Measurements from ENCODE around the gene EDAR.

The EDAR gene

DNA sequence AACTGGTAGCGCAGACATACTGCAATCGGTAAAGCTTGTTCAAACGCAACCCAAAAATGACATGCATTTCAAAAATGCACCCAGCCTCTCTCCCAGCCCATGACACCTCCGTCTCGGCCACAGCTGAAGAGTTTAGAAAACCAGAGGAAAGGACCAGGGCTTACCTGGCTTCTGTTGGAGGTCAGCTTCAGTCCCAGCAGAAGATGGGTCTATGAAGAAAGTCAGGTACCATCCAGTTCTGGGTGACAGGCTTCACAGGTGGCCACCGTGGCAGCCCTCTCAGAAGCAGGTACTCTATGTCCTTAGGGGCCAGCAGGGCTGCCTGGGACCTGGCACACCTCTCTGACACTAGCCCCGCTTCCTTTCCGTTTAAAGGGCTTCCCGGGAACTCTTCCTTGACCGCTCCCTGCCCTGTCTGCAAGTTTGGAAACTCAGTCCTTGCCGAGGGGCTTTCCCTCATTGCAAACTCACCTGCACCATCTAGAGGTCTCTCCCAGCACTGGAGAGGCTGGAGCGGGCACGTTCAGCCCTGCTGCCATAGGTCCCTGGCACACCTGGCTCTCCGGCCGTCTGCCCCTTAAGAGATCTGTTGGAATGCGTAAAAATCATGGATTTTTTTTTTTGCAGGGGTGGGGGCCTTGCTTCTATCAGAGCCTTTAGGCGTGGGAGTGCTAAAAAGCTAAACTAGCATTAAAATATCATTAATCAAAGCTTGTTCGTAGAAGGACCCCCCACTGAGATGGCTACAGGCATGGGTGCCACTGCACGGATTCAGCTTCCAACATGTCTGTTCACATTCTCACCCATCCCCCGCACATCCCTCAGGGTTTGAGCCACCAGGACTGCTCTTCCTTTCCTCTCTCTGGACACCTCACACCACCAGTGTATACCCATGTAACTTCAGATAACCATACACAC lies at the start of gene EDAR:
TSS of gene EDAR (minus strand) at position 425 of the 918 bp plus-strand sequence. CDS start 58,206 bp downstream, outside the sequence.
- peak; percentile 24 for DNase-seq (ENCODE audit: low read depth)

DNA sequence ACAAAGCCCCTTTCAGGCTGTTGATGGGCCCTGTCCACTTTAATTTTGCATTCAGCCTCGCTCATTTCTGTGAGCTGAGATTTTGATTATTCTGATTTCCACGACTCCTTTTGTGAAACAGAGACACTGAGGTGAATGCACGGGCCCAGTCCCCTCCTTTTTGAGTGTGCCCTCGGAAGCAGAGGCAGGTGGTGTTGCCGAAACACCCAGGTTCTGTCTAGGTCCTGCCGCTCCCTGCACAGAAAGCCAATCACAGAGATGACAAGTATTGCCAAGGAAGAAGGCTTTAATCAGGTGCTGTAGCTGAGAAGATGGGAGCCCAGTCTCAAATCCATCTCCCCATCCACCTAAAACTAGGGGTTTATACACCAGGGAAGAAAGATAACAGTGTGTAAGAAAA lies 44.2 kb upstream of the EDAR start:
- no peak for DNase-seq (ENCODE audit: low read depth)

DNA sequence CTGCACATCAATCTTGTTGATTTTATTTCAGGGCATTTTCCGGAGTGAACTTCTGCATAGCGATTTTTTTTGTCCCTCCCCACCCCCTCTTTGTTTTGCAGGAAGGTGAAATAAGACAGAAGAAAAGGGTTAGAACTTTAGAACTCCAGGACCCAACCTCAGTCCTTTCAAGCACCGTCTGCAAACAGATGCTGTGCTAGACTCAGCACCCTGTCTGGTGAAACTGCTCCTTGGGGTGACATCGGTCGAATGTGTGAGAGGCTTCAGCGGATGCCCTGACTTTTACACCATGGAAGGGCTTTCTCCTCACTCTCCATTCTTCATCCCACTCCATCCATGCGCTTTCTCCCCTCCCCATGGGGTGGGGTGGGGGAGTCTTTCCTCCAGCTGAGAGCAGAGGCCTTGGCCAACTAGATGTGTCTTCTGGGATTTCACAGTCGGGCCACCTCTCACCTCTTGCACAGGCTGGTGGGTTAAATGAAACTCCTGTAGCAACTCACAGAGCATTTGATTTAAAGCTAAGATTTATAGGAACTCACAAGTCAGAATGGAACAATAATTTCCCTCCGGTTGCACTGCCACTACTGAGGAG lies 43.3 kb upstream of the EDAR start:
- DNase-seq (ENCODE audit: low read depth), result no peak

DNA sequence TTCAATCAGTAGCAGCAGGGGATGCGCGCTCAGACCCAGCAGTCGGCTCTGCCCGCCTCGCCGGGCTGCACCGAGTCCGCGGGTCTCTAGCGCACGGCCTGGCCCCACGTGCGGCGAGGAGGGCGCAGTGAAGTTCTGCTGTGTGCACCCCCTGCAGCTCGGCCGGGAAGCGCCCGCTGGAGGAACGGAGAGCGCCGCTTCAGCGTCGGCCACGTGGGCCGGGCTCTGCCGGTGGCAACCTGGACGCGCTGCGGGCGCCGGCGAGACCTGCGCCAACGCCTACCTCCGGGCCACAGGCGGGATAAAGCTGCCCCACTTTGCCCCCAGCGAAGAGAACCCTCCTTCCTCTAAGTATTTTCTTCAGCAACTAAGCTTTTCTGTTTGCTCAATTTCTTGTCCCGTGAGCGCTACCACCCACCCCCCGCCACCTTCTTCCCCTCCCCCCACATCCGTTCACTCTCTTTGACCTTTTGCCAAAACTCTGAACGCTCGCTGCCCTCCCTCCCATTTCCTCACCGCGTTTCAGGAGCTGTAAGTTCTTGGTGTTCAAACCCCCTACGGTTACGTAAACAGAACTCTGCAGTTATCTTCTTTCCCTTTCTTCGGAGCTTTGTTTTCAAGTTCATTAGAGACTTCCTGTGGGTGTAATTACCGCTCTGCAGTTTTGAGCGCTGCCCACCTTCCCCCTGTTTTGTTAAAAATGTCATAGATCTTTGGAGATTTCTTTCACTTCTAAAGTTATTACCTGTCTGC lies 42.6 kb upstream of the EDAR start:
- DNase-seq (ENCODE audit: low read depth), result peak; percentile 33

DNA sequence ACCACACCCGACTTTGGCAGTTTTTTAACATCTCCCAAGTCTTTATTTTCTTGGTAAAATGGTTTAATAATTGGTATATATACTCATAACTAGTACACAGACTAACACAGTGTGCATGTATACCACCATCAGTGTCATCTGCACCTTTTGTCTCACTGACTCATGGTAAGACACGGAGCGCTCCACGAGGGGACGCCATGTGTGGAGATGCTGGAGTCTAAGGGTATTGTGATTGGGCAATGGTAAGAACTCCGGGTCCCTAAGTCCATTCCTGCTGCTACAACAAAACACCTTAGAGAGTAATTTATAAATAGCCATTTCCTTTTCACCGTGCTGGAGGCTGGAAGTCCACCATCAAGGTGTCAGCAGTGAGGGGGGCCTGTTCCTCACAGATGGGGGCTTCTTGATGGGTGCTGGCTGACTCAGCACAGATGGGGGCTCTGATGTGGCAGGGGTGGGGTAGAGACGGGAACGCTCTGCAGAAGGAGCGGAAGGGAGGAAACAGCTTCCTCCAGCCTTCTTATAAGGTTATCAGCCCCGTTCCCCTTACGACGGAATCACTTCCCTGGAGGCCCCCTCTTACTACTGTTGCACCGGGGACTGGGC lies 42.0 kb upstream of the EDAR start:
- DNase-seq (ENCODE audit: low read depth), result no peak

- DNase-seq (ENCODE audit: low read depth), result peak; percentile 15
Observed at GRCh38 chr2:109029490-109030201, 40.6 kb upstream of the EDAR start.

DNA sequence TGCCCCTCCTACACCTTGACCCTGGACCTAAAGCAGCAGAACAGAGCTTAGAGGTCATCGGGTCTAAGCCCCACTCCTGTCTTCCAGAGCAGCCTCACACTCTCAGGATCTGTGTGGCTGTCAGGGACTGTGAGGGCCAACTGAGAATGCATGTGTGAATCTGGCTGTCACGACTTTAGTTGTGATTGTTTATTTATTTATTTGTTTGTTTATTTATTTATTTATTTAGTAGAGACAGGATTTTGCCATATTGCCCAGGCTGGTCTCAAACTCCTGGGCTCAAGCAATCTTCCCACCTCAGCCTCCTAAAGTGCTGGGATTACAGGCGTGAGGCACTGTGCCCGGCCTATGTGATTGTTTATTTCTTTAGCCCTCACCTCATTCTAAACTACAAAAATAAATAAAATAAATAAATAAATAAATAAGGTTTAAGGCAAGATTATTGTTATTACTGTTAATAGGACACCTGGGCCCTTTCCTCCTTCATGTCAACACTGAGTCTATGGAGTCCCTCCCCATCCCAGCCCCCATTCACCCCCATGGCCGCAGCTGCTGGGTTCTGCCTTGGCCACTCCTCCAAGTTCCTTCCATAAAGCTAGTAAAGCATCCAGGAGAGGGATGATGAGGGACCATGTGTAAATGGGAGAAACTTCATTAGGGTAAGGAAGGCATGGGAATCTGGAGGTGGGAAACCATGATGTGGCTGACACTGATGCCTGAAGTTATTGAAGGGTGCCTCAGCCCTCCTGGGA lies 39.9 kb upstream of the EDAR start:
- no peak for DNase-seq (ENCODE audit: low read depth)

- DNase-seq (ENCODE audit: low read depth), result no peak
Observed at GRCh38 chr2:109028277-109028676, 39.3 kb upstream of the EDAR start.

- no peak for DNase-seq (ENCODE audit: low read depth)
Observed at GRCh38 chr2:109027702-109028101, 38.7 kb upstream of the EDAR start.

- DNase-seq (ENCODE audit: low read depth), result no peak
Observed at GRCh38 chr2:109024477-109024876, 35.5 kb upstream of the EDAR start.

GRCh38 chr2:109021895-109022300 lies 32.9 kb upstream of the EDAR start:
- no peak for DNase-seq (ENCODE audit: low read depth)

DNA sequence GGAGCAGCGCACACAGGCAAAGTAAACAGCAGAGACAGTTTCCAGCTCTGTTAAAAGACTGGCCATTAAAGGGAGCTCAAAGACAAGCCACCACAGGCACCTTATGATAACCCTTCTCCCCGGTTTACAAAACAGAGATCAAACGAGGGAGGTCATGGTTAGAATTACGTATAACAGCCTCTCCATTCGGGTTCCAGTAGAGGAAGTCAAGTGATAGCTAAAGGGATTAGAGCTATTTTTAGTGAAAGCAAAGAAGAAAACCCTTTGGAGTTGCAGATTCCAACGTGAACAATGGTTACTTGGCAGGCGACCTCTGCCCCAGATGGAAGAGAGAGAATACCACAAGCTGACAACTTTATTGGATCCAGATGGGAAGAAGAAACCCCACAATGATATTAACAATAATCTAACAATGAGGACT lies 31.2 kb upstream of the EDAR start:
- DNase-seq (ENCODE audit: low read depth), result peak; percentile 61

DNA sequence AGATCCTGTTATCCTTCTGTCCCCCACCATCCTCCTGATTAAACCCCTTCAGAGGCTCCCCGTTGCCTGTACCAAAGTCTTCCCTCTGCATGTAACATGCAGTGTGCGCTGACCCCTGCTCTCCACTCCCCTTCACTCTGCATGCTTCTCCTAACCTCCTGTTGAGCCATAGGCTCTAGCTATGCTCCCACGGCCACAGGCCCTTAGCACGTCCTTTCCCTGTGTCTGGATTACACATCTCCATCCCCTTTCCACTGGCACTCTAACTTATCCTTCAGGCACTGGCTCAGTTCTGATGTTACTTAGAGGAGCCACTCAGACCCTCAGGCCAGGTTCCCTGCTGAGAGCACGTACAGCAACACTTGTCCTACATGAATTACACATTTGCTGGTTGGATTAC lies 29.4 kb upstream of the EDAR start:
- no peak for DNase-seq (ENCODE audit: low read depth)

GRCh38 chr2:109017017-109017416 lies 28.0 kb upstream of the EDAR start:
- no peak for DNase-seq (ENCODE audit: low read depth)

DNA sequence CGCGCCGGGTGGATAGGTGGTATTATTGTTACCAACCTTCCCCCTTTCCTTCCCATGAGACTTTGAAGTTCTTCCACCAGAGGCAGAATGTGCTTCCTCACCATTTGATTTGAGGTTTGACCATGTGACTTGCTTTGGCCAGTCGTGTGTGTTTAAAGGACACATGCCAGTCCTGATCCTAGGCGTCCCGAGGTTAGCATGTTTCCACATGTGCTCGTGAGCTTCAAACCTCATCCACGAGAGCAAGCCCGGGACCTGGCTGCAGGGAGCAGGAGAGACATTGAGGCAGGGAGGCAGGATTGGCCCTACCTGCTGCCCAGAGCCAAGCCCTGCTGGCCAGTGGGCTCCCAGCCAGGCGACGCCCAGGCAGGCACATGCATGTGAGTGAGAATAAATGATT lies 27.4 kb upstream of the EDAR start:
- DNase-seq (ENCODE audit: low read depth), result no peak

DNA sequence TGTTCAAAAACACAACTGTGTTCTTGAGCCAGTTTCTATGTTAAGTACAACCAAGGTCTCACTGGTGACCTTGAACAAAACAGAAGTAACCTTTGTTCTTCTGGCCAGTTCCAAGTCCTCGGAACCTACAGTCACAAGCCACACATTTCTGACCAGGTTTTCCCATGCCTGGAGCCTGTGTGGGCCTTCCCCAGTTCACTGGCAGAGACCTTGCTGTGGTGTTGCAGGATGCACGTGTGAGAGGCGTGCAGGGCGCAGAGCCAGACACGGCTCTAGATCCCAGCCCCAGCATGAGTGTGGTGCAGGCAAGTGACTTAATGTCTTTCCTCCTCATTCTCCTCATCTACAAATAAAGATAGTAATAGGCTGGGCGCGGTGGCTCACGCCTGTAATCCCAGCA lies 25.5 kb upstream of the EDAR start:
- DNase-seq (ENCODE audit: low read depth), result no peak

- no peak for DNase-seq (ENCODE audit: low read depth)
Observed at GRCh38 chr2:109013051-109013450, 24.0 kb upstream of the EDAR start.

- DNase-seq (ENCODE audit: low read depth), result peak; percentile 79
Observed at GRCh38 chr2:109009920-109010610, 21.0 kb upstream of the EDAR start.

GRCh38 chr2:109006971-109007370 lies 18.0 kb upstream of the EDAR start:
- no peak for DNase-seq (ENCODE audit: low read depth)

GRCh38 chr2:109005686-109006204 lies 16.7 kb upstream of the EDAR start:
- DNase-seq (ENCODE audit: low read depth), result no peak

All from iris pigment epithelial cell (primary cell).